Nephron (organoid): Measurements from ENCODE around the gene PPM1F.

Source experiments
- H3K27ac Mint-ChIP-seq, 3 experiments: 2 replicates each; pipeline ENCODE4 v1.8.0; 2020; ENCODE audit warnings: mixed read lengths in 3 of 3, mild to moderate bottlenecking in 2 of 3, moderate library complexity in 1 of 3
- H3K27me3 Mint-ChIP-seq: 2 replicates; pipeline ENCODE4 v1.8.0; 2021; ENCODE audit warnings: low read depth, mild to moderate bottlenecking, moderate library complexity, mixed read lengths
- H3K36me3 Mint-ChIP-seq: 2 replicates; pipeline ENCODE4 v1.8.0; 2020; ENCODE audit warnings: low read depth, mixed read lengths
- H3K4me1 Mint-ChIP-seq: 2 replicates; pipeline ENCODE4 v1.8.0; 2020; ENCODE audit warnings: mixed read lengths
- H3K4me3 Mint-ChIP-seq, 3 experiments: 2 replicates each; pipeline ENCODE4 v1.8.0; 2020; ENCODE audit warnings: mild to moderate bottlenecking in 3 of 3, mixed read lengths in 3 of 3, moderate library complexity in 2 of 3
- H3K9me3 Mint-ChIP-seq: 2 replicates; pipeline ENCODE4 v1.8.0; 2020; ENCODE audit warnings: mixed read lengths
- CTCF ChIP-seq, 3 experiments: fragments of 200-600 bp; sonication (generic); IDR thresholded peaks; one replicate each; pipeline ENCODE4 v1.5.0; 2021; ENCODE audit warnings: antibody characterized with exemption in 3 of 3; ENCODE audit not compliant: unreplicated experiment in 3 of 3

The PPM1F gene

GRCh38 chr22:21964234-21964633 lies 11.6 kb upstream of the PPM1F start:
- Mint-ChIP-seq H3K4me1 (no peaks in the 10 kb centered on the region), H3K9me3 (no peaks in the 10 kb centered on the region), H3K27me3 (no peaks in the 10 kb centered on the region), H3K4me3 (no peak overlapping the region), H3K27ac (no peak overlapping the region), H3K36me3 (peaks cover 48% of the 10 kb centered on the region)
- no peak for TF ChIP-seq CTCF (IDR thresholded peaks at IDR 0.05; ENCODE audit: unreplicated experiment in 3 of 3)

GRCh38 chr22:21963790-21964211 lies 11.2 kb upstream of the PPM1F start:
- H3K27me3 Mint-ChIP-seq, result no peaks in the 10 kb centered on the region
- no peak for TF ChIP-seq CTCF (IDR thresholded peaks at IDR 0.05; ENCODE audit: unreplicated experiment in 3 of 3)

GRCh38 chr22:21963286-21963685 lies 10.6 kb upstream of the PPM1F start:
- Mint-ChIP-seq H3K9me3 (no peaks in the 10 kb centered on the region), H3K4me1 (no peaks in the 10 kb centered on the region), H3K36me3 (peaks cover 44% of the 10 kb centered on the region), H3K4me3 (no peak overlapping the region), H3K27me3 (no peaks in the 10 kb centered on the region), H3K27ac (no peak overlapping the region)
- no peak for TF ChIP-seq CTCF (IDR thresholded peaks at IDR 0.05; ENCODE audit: unreplicated experiment in 3 of 3)

More at GRCh38 chr22:21963790-21964211, 11.2 kb upstream of the PPM1F start:
- no peaks in the 10 kb centered on the region for H3K4me1 Mint-ChIP-seq
- no peak overlapping the region for H3K27ac Mint-ChIP-seq
- peaks cover 47% of the 10 kb centered on the region for H3K36me3 Mint-ChIP-seq
- no peaks in the 10 kb centered on the region for H3K9me3 Mint-ChIP-seq
- no peak overlapping the region for H3K4me3 Mint-ChIP-seq

GRCh38 chr22:21962655-21962949 lies 10.0 kb upstream of the PPM1F start:
- Mint-ChIP-seq H3K4me1 (no peaks in the 10 kb centered on the region), H3K27ac (no peak overlapping the region), H3K36me3 (peaks cover 43% of the 10 kb centered on the region), H3K27me3 (no peaks in the 10 kb centered on the region), H3K4me3 (no peak overlapping the region), H3K9me3 (no peaks in the 10 kb centered on the region)
- TF ChIP-seq CTCF (IDR thresholded peaks at IDR 0.05; ENCODE audit: unreplicated experiment in 3 of 3), result no peak

GRCh38 chr22:21961886-21962654 lies 9.4 kb upstream of the PPM1F start:
- H3K9me3 Mint-ChIP-seq, result no peaks in the 10 kb centered on the region
- H3K4me3 Mint-ChIP-seq, result no peak overlapping the region
- H3K36me3 Mint-ChIP-seq, result peaks cover 37% of the 10 kb centered on the region
- no peak for TF ChIP-seq CTCF (IDR thresholded peaks at IDR 0.05; ENCODE audit: unreplicated experiment in 3 of 3)
- H3K27me3 Mint-ChIP-seq, result no peaks in the 10 kb centered on the region
- no peak overlapping the region for H3K27ac Mint-ChIP-seq
- no peaks in the 10 kb centered on the region for H3K4me1 Mint-ChIP-seq
